GM18909 (cell line): ENCODE results near the gene GPSM1.

Experiments
- ATAC-seq: cut with Tn5 transposase; IDR thresholded peaks from one replicate; pipeline ENCODE4 v1.9.1; 2021; ENCODE audit warnings: mild to moderate bottlenecking; ENCODE audit not compliant: unreplicated experiment, poor library complexity

Gene GPSM1

DNA sequence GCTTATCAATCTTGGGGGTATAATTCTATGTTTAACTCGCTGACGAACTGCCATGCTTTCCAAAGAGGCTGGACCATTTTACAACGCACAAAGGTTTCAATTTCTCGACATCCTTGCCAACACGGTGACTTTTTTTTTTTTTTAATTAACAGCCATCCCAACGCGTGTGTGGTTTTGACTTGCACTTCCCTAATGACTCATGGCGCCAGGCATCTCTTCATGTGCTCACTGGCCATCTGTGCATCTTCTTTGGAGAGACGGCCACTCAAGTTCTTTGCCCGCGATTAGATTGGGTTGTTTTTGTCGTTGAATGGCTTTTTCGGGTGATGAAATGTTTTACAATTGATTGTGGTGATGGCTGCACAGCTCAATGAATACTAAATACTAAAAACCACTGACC, 58.7 kb downstream of the GPSM1 start:
- ATAC-seq = no peak

DNA sequence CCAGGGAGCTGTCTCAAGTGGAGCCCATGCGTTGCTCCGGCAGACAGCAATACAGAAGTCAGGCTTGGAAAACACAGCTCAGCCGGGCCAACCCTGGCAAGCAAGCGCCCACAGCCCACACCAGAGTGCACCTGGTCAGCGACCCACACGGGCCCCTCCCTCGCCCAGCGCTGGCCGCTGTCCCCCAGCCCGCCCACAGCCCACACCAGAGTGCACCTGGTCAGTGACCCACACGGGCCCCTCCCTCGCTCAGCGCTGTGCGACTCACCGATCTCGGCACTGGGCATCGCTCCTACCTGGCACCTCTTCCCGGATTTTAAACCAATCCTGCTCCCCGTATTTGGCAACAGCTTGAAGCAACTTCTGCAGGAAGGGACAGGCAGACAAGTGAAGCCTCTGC, 59.9 kb downstream of the GPSM1 start:
- ATAC-seq = no peak

DNA sequence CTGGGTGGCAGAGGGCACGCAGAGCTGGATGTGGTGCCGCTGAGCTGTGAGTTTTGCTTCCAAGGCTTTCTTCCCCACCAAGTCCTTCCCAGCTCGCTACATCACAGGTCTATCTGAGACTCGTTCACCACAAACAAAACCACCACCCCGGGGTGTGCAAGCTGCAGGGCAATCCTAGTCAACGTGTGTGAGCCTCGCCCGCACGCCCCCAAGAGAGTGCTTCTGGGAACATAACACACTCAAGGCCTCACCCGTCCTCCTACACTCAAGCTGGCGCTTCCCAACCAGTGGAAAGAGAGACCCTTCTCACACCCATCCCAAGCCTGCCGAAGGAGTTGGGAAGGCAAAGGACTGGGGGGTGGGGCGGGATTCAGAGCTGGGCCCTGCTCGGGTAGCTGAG, 62.1 kb downstream of the GPSM1 start:
- no peak for ATAC-seq

DNA sequence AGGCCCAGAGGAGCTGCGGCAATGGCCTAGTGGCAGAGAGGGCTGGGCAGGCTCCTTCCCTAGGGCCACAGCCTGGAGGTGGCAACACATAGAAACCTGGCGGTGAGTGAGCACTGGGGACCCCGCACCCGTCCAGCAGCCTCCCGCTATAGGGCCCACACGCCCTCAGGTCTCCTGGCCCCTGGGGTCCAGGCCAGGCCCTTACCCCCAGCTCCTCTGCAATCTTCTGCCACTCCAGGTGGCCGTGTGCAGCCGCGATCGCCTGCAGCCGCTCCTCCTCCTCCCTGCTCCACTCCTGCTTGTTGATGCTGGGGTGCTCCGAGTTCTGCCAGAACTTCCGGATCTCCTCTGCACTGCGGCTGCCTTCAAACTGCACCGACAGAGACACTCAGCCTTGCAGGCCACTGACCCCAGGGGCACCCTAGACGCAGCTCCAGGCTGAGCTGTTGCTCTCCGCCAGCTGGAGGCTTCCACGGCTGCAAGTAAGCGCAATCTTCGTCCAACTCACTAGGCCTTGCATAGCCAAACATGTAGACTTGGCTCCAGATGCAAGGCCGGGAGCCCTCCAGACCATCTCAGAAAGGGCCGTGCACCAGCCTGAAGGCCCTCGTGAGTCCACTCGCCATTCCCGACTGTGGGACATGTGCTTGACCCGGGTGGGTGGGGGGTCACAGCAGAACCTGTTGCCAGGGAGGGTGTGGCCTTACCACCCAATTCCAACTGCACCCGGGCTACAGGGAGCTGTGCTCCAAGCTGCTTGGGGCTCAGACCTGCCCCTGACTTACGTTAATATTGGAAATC, 64.6 kb downstream of the GPSM1 start:
- no peak for ATAC-seq

DNA sequence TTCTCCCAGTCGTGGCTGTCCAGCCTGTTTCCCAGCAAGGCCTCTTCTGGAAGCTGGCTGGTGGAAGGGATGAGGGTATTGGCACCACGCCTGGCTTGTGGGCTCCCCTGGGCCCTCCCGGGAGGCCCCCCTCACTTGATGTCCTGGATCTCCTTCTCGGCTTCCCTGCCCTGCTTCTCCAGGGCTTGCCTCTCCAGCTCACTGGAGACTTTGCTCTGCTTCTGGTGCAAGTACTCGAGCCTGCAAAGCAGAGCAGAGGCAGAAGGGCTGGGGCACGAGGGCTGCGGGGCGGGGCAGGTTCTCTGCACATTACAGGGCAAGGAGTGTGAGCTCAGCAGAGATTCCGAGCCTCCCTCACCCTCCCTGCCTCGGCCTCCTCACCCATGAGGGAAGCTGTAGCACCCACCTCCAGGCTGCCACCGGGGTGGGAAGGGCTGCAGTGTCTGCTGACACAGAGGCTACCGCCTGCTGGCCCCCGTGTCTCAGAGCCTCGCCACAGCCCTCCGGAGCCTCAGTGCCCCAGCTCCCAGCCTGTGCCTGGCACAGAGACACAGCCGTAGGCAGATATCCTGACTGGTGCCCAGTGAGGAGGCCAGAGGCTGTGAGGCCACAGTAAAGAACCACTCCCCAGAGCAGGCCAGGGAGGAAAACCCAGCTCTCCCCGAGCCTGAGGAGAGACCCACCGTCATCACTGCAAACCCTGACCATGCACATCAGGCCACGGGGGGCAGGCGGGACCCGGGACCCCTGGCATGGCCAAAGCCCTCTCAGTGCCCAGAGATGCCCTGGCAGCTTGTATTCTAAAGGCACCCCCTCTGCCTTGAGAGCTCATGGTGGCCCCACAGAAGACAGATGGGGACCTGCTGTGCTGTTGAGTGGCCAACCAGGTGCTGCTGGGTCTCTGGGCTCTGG, 65.5 kb downstream of the GPSM1 start:
- ATAC-seq = no peak

DNA sequence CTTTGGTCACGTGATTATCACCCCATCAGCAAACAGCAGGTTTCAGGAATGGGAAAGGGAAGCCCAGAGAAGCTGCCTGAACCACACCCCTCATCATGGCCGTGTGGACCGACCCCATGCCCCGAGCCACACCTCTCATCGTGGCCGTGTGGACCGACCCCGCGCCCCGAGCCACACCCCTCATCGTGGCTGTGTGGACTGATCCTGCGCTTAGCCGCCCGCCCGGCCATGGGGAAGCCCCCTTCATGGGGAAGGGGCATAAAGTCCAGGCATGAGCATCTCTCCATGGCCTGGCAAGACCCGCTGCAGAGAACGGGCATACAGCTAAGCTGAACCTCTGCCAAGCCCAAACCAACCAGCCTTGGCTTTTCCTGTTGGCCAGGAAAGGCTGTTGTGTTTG, 66.2 kb downstream of the GPSM1 start:
- no peak for ATAC-seq

DNA sequence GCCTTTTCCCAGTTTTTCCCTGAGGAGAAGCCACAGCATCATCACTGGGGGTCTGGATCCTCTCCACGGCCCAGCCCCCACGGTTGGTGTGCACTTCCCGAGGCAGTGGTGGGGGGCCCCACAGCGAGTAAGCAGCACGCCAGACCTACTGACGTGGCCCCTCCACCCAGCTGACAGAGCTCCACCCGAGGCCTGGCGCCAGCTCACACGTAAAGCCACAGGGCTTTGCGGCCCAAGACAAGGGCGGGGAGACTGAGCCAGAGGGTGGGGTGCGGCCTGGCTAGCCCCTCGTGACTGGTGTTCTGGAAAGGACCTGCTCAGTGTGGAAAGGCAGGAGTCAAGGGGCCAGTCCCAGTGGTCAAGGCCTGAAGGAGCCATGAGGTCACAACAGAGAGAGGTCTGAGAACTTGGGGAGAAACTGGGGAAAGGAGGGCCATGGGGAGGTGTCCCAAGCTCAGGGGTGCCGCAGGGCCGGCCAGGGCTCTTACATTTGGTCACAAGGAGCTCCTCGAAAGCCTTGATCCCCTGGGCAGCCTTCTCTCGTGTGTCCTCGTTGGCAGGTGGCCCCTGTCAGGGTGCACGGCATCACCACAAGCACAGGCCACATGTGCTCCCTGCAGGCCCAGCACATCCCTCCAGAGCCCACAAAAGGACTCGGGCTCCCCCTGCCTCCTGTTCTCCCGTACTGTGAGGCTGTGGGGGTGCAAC, 67.1 kb downstream of the GPSM1 start:
- ATAC-seq = no peak

DNA sequence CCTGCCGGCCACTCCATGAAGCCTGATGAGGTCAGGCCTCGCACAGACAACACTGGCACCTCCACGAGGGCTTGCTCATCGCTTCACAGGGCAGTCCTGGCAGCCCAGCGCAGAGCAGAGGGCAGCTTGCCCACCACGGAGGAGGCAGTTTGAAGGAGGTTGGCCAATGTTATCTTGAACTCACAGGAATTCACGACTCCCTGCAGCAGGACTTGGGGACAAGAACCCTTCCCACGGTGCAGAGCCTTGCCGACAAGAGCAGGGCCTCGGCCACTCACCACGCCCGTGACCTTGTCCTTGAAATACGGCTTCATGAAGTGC, 67.6 kb downstream of the GPSM1 start:
- ATAC-seq = no peak

DNA sequence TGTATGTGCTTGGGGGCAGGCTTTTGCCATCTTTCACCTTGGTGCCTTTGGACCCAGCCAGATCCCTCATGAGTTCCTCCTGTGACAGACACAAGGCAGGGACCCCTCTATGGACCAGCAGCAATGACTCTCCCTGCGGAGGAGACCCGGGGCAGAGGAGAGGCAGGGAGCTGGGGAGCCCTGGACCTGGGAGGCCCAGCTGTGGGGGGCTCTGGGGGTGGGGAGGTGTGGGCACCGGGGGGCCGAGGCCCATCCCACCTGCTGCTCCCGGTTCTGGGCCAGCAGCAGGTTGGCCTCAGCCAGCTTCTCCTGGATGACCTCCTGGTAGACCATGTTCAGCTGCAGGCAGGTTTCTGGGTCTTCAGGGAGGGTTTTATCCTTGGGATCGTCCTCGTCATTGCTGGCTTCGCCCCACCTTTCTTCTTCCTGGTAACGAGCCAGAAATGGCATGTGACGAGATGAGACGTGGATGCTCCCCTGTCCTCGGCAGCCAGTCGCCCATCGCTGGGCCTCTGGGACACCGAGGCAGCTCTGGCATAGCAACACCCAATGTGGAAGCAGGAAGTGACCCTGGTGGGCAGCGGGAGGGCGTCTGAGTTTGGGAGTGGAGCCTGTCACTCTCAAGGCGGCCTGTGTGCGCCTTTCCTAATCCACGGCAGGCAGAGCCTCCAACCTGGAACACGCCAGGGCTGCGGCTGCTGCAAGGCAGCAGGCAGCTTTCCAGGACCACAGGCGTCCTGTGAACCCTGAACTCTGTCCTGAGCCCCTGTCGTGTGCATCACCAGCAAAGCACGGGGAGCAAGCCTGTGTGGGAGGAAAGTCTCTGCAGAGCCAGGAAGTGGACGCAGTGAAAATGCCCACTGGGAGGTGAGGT, 68.2 kb downstream of the GPSM1 start:
- ATAC-seq = no peak

DNA sequence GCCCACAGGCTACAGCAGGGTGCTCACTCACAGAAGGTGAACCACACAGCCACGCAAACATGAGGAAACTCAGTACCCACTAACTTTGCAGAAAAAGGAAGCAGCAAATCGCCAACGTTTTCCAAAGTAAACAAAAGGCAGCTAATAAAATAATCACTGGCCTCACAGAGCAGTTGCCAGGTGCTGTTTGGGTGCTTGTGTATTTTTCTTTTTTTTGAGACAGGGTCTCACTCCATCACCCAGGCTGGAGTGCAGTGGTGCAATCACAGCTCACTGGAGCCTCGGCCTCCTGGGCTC, 68.8 kb downstream of the GPSM1 start:
- ATAC-seq = no peak

DNA sequence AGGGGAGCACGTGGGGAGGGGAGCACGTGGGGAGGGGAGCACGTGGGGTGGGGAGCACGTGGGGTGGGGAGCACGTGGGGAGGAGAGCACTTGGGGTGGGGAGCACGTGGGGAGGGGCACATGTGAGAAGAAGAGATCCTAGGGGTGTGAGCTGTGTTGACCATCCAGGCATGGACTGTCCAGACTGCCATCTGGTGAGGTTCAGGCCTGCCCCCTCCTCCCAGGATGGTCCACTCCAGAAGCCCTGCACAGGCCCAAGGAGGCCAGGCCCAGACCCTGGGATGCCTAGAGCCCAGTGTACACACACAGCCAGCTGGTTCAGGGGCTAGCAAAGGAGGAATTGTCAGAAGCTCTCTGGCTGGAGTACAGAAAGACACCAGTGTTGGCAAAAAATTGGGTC, 70.3 kb downstream of the GPSM1 start:
- no peak for ATAC-seq

DNA sequence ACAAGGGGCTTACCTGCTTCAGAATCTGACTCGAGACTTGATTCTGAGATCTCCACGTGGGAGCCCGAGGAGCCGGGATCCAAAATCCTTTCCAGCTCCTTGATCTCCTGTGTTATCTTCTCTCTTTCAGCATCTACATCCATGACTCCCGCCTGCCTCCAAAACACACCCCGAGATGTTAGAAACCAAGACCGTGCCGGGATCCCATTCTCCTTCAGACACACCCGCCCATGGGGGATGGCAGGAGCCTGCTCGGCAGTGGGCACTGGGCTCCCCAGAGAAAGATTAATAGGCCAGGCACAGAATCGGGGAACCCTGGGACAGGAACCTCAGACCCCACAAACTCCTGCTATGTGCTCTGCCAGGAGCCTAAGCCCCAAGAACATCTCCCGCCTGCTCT, 70.9 kb downstream of the GPSM1 start:
- no peak for ATAC-seq

DNA sequence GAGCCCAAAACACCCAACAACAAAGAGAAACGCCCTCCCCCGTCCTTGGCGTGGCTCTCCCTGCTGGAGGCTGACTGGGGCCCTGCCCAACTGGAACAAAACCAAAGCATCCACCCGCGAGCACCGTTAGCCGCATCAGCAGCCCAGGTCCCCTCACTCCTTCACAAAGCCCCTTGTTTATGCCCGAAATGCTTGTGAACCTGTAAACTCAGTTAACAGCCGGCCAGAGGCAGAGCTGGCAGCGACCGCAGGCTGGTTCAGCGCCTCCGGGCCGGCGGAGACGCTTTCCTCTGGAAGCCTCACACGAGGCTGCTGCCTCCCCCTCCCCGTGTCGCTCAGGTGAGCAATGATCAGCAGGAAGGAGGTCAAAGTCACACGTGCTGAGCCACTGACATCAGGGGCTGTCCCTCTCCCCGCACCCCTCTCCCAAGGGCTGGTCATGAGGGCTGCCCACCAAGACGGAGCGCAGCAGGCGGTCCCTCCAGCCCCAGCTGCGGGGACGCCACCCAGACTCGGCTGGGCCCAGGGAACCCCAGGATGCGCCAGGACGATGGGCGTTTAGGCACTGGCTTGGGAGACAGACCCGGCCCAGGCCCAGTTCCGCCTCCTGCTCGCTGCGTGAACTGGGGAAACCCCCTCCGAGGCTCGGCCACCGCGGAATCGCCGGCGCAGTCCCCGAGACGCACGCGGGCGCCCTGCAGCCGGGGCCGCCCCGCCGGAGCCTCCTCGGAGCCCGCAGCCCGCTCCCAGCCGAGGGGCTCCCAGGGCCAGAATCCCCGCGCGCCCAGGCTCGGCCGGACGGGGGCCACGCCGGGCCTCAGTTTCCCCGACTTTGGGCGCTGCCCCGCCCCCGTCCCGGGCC, 72.1 kb downstream of the GPSM1 start:
- peak; percentile 30 for ATAC-seq

DNA sequence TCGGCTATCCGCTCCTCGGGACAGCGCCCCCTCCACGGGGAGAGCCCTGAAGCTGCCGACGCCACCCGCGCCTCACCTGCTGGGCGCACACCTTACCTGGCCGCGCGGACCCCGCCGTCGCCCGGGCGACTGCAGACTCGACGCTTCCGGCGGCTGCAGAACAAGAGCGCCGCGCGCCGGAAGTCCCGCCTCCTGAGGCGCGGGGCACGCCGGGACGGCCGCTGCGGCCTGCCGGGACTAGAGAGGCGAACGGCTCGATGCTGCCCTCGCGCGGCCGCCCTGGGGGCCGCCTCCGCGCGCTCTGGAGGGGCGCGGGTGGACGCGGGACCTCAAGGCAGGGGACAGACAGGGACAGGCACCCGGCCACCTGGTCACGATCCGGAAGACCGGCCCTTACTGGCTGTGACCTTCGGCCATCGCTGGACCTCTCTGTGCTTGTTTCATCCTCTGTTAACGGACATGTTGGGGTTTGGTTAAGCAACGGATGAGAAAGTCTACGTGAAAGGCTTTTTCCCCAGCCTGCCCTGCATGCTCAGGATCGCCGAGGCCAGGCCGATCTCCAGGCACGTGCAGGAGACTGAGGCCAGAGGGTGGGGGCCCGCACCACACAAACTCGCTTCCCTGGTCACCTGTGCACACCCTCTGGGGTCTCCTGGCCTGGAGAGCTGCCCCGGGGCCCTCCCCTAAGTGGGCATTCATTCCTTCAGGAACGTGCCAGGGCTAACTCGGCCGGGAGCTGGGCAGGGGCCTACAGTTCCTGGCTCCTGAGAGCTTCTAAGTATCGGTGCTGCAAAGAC, 72.9 kb downstream of the GPSM1 start, which contains the start of gene SNAPC4:
Gene SNAPC4 (minus strand): TSS at position 133 of the 797 bp plus-strand sequence. CDS start 1,742 bp downstream, outside the sequence.
- ATAC-seq = peak; percentile 79

DNA sequence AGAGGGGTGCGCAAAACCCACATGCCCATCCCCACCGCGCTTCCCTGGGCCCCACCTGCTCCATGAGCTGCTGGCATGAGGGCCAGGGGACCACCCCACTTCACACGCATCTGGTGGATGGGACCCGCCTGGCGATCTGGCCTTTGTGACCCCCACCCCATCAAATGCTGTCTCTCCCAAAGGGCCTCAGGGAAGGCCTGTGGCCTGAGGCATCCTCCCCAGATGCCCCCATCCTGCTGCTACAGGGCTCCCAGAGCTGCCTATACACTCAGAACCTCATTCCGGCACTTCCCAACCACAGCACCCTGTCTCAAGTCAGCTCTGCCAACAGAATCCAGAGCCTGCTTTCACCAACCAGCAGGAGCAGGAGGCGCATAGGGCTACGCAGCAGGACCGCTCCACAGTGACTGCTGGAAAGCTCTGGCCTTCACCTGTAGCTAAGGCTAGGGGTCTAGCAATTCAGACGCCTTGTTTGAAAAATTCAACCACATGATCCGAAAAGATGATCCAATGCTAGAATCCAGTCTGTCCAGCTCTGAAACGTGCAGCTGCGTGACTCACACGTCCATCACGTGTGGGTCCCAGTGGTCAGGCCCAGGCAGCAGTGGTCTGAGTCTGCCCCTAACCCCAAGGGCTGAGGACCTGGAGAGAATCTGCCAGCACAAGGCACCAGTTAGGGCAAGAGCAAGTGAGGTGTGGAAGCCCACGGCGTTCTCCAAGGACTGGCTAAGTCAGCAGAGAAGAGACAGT, 74.0 kb downstream of the GPSM1 start:
- ATAC-seq = no peak

DNA sequence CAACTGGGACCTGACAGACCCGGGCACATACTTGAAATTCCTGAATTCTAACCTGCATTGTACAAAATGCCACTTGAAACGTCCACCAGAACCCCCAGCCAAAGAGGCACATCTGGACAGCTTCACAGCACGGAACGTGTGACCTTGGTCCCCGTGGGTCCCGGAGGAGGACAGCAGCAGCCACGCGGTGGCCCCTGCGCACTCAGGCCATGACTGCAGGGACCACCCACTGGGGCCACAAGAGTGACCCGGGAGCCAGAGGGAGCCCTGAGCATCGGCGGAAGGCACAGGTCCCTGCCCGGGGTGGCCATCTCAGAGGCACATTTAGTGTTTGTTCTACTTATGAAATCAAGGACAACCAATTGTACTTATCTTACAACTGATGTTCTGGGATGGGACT, 74.7 kb downstream of the GPSM1 start:
- no peak for ATAC-seq

DNA sequence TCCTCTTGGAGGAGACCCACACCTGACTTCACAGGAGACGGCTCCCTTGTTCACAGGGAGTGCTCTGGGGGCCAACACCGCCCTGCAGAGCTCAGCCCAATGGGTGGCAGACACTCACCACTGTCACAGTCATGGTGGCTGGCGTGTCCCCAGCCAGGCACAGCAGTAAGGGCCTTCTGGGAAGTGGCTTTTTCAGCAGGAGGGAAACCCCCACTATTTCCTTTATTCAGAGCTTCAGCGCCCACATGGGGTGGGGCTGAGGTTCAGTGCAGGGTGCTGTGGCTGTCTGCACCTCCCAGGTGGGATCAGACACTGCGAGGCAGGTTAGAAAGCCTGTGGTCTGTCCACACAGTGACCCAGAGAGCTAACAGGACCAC, 76.2 kb downstream of the GPSM1 start:
- no peak for ATAC-seq
